Adrenal gland (tissue), 5 donors: ENCODE measurements around the gene C9.
"Not testable (repeated sequence)": the region's sequence is repeated elsewhere in the genome, so short reads cannot be mapped to it uniquely, and the experiment has no call there.

Experiments
- POLR2A ChIP-seq, 2 donors: fragments of 450-650 bp; IDR thresholded peaks; one replicate each; pipeline ENCODE4 v1.6.1; 2017; ENCODE audit warnings: antibody characterized with exemption in 2 of 2, mild to moderate bottlenecking in 2 of 2, moderate library complexity in 1 of 2
- TF ChIP-seq, protein P1 (sequence below), 6 experiments: fragments of 450-650 bp in 4 of 6; fragments of 200-600 bp in 2 of 6; sonication (generic) in 1 of 6; IDR thresholded peaks; 1 replicate in 5 of 6; 2 replicates in 1 of 6; pipeline versions ENCODE4 v1.5.1 to v1.8.0; 2016 to 2021; ENCODE audit warnings: antibody characterized with exemption in 6 of 6, mild to moderate bottlenecking in 2 of 6, moderate library complexity in 1 of 6
- donor health status: DM: no; HTN: no; CAD: no.

DNA sequence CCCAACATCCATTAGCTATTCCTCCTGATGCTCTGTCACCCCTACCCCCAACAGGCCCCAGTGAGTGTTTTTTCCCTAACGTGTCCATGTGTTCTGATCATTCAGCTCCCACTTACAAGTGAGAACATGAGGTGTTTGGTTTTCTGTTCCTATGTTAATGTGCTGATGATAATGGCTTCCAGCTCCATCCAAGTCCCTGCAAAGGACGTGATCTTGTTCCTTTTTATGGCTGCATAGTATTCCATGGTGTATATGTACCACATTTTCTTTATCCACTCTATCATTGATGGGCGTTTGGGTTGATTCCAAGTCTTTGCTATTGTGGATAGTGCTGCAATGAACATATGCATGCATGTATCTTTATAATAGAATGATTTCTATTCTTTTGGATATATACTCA is 47.8 kb downstream of the C9 start:
- TF ChIP-seq POLR2A (IDR thresholded peaks at IDR 0.05): not testable (repeated sequence)
- TF ChIP-seq, protein P1, sequence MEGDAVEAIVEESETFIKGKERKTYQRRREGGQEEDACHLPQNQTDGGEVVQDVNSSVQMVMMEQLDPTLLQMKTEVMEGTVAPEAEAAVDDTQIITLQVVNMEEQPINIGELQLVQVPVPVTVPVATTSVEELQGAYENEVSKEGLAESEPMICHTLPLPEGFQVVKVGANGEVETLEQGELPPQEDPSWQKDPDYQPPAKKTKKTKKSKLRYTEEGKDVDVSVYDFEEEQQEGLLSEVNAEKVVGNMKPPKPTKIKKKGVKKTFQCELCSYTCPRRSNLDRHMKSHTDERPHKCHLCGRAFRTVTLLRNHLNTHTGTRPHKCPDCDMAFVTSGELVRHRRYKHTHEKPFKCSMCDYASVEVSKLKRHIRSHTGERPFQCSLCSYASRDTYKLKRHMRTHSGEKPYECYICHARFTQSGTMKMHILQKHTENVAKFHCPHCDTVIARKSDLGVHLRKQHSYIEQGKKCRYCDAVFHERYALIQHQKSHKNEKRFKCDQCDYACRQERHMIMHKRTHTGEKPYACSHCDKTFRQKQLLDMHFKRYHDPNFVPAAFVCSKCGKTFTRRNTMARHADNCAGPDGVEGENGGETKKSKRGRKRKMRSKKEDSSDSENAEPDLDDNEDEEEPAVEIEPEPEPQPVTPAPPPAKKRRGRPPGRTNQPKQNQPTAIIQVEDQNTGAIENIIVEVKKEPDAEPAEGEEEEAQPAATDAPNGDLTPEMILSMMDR (IDR thresholded peaks at IDR 0.05): not testable (repeated sequence)
